Measurements from ENCODE around the gene PCDHGA10.
"Not testable (repeated sequence)": the region's sequence is repeated elsewhere in the genome, so short reads cannot be mapped to it uniquely, and the experiment has no call there.

PCDHGA10 gene

DNA sequence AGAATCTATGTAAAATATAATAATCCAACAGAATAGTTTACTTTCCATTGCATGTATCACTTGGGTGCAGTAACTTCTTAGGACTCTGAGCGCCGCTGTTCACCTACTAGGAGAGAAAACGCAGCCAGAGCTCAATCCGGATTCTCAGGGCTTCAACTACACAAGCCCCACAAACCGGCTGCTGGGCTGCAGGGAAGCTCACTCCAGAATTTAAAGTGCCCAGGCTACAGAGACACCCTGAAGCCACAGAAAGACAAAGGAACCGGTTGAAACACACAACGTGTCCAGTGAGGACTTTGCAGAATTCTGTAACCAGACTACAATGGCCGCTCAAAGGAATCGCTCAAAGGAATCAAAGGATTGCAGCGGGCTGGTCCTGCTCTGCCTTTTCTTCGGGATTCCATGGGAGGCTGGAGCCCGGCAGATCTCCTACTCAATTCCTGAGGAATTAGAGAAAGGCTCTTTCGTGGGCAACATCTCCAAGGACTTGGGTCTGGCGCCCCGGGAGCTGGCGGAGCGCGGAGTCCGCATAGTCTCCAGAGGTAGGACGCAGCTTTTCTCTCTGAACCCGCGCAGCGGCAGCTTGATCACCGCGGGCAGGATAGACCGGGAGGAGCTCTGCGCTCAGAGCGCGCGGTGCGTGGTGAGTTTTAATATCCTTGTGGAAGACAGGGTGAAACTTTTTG is at the start of gene PCDHGA10:
TSS of gene PCDHGA10 (plus strand) at position 134 of the 686 bp plus-strand sequence. CDS start at position 323, 189 bp downstream.
- peak; percentile 86 for DNase-seq

- no peak for DNase-seq
Observed at GRCh38 chr5:141363952-141364660, 48.7 kb upstream of the PCDHGA10 start, which contains the start of gene PCDHGA5. Gene PCDHGA5 (plus strand): TSS chr5:141364162. CDS start chr5:141364331, 169 bp downstream.

GRCh38 chr5:141366016-141366896 is 46.5 kb upstream of the PCDHGA10 start:
- no peak for DNase-seq

DNA sequence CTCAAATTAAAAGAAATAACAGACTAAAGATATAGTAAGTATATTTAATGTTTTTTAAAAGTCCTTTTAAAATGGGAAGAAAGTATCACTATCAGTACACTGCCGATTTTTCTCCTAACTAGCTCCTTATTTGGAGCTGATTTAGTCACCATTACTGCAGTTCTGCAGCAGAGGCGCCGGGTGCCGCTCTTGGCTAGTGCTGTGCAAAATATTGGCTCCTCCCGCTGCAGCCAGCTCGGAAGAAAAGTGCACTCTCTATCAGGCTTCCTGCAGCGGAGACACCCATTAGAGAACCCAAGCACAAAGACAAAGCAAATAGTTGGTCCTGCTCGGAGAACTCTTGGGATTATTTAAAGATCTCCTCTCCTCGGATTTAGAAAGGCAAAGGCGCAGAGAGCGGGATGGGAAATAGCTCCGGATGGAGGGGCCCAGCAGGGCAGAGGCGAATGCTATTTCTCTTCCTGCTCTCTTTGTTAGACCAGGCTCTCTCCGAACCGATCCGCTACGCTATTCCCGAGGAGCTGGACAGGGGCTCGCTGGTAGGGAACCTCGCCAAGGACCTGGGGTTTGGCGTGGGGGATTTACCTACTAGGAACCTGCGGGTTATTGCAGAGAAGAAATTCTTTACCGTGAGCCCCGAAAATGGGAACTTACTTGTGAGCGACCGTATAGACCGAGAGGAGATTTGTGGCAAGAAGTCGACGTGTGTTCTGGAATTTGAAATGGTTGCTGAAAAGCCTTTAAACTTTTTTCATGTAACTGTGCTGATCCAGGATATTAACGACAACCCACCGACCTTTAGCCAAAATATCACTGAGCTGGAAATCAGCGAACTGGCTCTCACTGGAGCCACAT is 42.6 kb upstream of the PCDHGA10 start, which contains the start of gene PCDHGB3:
TSS of gene PCDHGB3 (plus strand) at position 249 of the 855 bp plus-strand sequence. CDS start at position 402, 153 bp downstream.
- peak; percentile 35 for DNase-seq

DNA sequence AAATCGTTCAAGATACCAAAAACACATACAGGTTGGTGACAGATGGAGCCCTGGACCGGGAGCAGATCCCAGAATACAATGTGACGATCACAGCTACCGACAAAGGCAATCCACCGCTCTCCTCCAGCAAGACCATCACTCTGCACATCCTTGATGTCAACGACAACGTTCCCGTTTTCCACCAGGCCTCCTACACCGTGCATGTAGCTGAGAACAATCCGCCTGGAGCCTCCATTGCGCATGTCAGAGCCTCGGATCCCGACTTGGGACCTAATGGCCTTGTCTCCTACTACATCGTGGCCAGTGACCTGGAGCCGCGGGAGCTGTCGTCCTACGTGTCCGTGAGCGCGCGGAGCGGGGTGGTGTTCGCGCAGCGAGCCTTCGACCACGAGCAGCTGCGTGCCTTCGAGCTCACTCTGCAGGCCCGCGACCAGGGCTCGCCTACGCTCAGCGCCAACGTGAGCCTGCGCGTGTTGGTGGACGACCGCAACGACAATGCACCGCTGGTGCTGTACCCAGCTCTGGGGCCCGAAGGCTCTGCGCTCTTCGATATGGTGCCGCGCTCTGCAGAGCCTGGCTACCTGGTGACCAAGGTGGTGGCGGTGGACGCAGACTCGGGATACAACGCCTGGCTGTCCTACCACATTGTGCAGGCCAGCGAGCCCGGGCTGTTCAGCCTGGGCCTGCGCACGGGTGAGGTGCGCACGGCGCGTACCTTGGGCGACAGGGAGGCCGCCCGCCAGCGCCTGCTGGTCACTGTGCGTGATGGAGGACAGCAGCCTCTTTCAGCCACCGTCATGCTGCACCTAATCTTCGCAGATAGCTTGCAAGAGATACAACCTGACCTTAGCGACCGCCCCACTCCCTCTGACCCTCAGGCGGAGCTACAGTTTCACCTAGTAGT is 41.0 kb upstream of the PCDHGA10 start:
- no peak for DNase-seq

DNA sequence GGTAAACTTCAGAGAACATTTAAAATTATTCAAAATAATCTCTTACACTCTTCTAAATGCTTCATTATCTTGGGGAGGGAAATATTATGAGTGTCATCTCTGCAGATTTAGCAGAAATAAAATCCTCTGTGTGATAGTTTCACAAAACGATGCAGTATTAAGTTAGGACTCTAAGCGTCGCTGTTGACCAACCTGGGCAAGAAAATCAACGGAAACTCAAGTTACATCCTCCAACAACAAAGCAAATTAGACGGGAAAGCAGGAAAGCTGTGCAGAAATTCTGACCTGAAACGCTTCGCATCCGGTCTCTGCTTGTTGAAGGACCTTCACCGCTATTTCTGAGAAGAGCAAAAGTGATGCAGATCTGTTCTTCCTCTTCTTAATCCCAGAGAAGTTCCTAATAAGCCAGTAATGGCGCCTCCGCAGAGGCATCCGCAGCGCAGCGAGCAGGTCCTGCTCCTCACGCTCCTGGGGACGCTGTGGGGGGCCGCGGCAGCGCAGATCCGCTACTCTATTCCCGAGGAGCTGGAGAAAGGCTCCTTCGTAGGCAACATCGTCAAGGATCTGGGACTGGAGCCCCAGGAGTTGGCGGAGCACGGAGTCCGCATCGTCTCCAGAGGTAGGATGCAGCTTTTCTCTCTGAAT is 39.0 kb upstream of the PCDHGA10 start, which contains the start of gene PCDHGA6:
TSS of gene PCDHGA6 (plus strand) at position 219 of the 645 bp plus-strand sequence. CDS start at position 412, 193 bp downstream.
- DNase-seq, result no peak

DNA sequence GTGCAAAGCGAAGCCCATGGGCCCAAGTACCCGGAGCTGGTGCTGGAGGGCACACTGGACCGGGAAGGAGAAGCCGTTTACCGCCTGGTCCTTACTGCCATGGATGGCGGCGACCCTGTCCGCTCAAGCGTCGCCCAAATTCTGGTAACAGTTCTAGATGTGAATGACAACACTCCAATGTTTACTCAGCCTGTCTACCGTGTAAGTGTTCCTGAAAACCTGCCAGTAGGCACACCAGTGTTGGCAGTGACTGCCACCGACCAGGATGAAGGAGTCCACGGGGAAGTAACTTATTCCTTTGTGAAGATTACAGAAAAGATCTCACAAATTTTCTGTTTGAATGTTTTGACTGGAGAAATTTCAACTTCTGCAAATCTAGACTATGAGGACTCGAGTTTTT is 38.2 kb upstream of the PCDHGA10 start:
- DNase-seq, result no peak

- not testable (repeated sequence) for DNase-seq
Observed at GRCh38 chr5:141375444-141376155, 37.2 kb upstream of the PCDHGA10 start.

- DNase-seq, result peak; percentile 12
Observed at GRCh38 chr5:141382469-141383294, 30.1 kb upstream of the PCDHGA10 start, which contains the start of gene PCDHGA7. Gene PCDHGA7 (plus strand): TSS chr5:141382742. CDS start chr5:141382900, 158 bp downstream.

GRCh38 chr5:141383345-141383744 is 29.4 kb upstream of the PCDHGA10 start:
- no peak for DNase-seq

DNA sequence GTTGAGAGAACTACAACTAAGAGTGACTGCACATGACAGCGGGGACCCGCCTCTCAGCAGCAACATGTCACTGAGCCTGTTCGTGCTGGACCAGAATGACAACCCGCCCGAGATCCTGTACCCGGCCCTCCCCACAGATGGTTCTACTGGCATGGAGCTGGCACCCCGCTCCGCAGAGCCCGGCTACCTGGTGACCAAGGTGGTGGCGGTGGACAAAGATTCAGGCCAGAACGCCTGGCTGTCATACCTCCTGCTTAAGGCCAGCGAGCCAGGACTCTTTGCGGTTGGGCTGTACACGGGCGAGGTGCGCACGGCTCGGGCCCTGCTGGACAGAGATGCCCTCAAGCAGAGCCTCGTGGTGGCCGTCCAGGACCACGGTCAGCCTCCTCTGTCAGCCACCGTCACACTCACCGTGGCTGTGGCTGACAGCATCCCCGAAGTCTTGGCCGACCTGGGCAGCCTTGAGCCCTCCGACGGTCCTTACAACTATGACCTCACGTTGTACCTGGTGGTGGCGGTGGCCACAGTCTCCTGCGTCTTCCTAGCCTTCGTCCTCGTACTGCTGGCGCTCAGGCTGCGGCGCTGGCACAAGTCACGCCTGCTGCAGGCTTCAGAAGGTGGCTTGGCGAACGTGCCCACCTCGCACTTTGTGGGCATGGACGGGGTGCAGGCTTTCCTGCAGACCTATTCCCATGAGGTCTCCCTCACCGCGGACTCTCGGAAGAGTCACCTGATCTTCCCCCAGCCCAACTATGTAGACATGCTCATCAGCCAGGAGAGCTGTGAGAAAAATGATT is 28.1 kb upstream of the PCDHGA10 start:
- no peak for DNase-seq

DNA sequence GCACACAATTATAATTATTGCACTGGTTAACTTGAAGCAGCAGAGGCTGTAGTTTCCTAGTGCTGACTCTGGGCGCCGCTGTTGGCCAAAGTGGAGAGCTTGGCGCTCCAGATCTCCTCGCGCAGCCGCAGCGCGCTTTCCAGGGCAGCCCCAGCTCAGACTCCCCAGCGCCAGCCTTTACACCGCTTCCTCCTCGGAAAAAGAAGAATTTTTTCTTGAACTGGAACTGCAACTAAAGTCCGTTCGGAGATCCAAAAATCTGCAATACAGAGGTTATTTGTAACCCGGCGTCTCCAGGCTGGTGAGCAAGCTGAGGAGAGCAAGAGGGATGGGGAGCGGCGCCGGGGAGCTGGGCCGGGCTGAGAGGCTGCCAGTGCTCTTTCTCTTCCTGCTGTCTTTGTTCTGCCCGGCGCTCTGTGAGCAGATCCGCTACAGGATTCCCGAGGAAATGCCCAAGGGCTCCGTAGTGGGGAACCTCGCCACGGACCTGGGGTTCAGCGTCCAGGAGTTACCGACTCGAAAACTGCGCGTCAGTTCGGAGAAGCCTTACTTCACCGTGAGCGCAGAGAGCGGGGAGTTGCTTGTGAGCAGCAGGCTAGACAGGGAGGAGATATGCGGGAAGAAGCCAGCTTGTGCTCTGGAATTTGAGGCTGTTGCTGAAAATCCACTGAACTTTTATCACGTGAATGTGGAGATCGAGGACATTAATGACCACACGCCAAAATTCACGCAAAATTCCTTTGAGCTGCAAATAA is 25.1 kb upstream of the PCDHGA10 start, which contains the start of gene PCDHGB4:
TSS of gene PCDHGB4 (plus strand) at position 142 of the 755 bp plus-strand sequence. CDS start at position 329, 187 bp downstream.
- DNase-seq, result peak; percentile 39

DNA sequence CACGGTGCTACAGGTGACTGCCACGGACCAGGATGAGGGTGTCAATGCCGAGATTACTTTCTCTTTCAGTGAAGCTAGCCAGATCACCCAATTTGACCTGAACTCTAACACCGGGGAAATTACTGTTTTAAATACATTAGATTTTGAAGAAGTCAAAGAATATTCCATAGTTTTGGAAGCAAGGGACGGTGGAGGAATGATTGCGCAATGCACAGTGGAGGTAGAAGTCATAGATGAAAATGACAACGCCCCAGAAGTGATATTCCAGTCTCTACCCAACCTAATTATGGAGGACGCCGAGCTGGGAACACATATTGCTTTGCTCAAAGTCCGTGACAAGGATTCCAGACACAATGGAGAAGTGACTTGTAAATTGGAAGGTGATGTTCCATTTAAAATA is 24.1 kb upstream of the PCDHGA10 start:
- DNase-seq, result no peak

DNA sequence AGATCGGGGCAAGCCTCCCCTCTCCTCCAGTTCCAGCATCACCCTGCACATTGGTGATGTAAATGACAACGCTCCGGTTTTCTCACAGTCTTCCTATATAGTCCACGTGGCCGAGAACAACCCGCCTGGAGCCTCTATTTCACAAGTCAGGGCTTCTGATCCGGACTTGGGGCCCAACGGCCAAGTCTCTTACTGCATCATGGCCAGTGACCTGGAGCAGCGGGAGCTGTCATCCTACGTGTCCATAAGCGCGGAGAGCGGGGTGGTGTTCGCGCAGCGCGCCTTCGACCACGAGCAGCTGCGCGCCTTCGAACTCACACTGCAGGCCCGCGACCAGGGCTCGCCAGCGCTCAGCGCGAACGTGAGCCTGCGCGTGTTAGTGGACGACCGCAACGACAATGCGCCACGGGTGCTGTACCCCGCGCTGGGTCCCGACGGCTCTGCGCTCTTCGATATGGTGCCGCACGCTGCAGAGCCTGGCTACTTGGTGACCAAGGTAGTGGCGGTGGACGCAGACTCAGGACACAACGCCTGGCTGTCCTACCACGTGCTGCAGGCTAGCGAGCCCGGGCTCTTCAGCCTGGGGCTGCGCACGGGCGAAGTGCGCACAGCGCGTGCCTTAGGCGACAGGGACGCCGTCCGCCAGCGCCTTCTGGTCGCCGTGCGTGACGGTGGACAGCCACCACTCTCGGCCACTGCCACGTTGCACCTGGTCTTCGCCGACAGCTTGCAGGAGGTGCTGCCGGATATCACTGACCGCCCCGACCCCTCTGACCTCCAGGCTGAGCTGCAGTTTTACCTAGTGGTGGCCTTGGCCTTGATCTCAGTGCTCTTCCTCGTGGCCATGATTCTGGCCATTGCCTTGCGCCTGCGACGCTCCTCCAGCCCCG is 23.4 kb upstream of the PCDHGA10 start:
- DNase-seq, result no peak

GRCh38 chr5:141392429-141393198 is 20.2 kb upstream of the PCDHGA10 start, which contains the start of gene PCDHGA8:
Gene PCDHGA8 (plus strand): TSS chr5:141392633. CDS start chr5:141392814, 181 bp downstream.
- DNase-seq, result no peak

All from hematopoietic multipotent progenitor cell treated with erythropoietin and hydrocortisone succinate and interleukin-3 and kit ligand, for 6 days (in vitro differentiated cells).